Caco-2 (cell line): ENCODE data around the gene C3AR1. TPM values are rescaled to one million over a fixed set of nuclear protein-coding genes. Genes with fewer than 3 reads are reported as not detected.
A peak's percentile ranks its signal among the peaks of the same experiment; 100 is the strongest.

Experiments
- BruUV-seq: library from RNA; stranded (reverse); fragments of 400-500 nt; replicated peaks from 2 replicates; lab custom pipeline; 2021; lab: Mats Ljungman, UMichigan
- CTCF ChIA-PET: fragments of 300-600 bp; sonication (Branson Sonifier 250); formaldehyde crosslinking; loops from one replicate; lab custom pipeline; 2022; ENCODE audit warnings: antibody characterized with exemption; lab: Charles Lee
- POLR2A ChIA-PET: fragments of 300-600 bp; sonication (Branson Sonifier 250); formaldehyde crosslinking; loops from one replicate; lab custom pipeline; 2022; ENCODE audit warnings: antibody characterized with exemption; lab: Charles Lee
- DNase-seq, 2 experiments: peaks; one replicate each; pipeline versions ENCODE4 v3.0.0 to v3.0.0-alpha.2; 2020 to 2022
- H3K27me3 ChIP-seq: replicated peaks from 2 replicates; pipeline ENCODE4 v1.6.0; 2011; ENCODE audit warnings: low read length; ENCODE audit not compliant: control insufficient read depth, insufficient read depth
- H3K36me3 ChIP-seq: 2 replicates; pipeline ENCODE4 v1.5.1; 2011; ENCODE audit warnings: low read length; ENCODE audit not compliant: control insufficient read depth, insufficient read depth
- H3K4me1 ChIP-seq: fragments of 250-450 bp; sonication (Bioruptor Pico); 2 replicates; pipeline ENCODE4 v1.5.1; 2020; ENCODE audit warnings: mild to moderate bottlenecking
- H3K4me3 ChIP-seq: 2 replicates; pipeline ENCODE4 v1.5.1; 2011; ENCODE audit warnings: low read depth, mild to moderate bottlenecking, control low read depth, low read length
- H3K9me3 ChIP-seq: fragments of 250-450 bp; sonication (Bioruptor Pico); 2 replicates; pipeline ENCODE4 v1.5.1; 2020; ENCODE audit warnings: mild to moderate bottlenecking, moderate library complexity
- H3K27ac Mint-ChIP-seq: one replicate; pipeline ENCODE4 v1.8.0; 2022; ENCODE audit warnings: mixed read lengths; ENCODE audit not compliant: unreplicated experiment
- H3K27me3 Mint-ChIP-seq: one replicate; pipeline ENCODE4 v1.8.0; 2022; ENCODE audit warnings: mixed read lengths; ENCODE audit not compliant: insufficient read depth, unreplicated experiment
- H3K36me3 Mint-ChIP-seq: one replicate; pipeline ENCODE4 v1.8.0; 2022; ENCODE audit warnings: mild to moderate bottlenecking, mixed read lengths; ENCODE audit not compliant: insufficient read depth, unreplicated experiment
- H3K4me1 Mint-ChIP-seq: one replicate; pipeline ENCODE4 v1.8.0; 2022; ENCODE audit warnings: low read depth, mixed read lengths; ENCODE audit not compliant: unreplicated experiment
- H3K4me3 Mint-ChIP-seq: one replicate; pipeline ENCODE4 v1.8.0; 2022; ENCODE audit warnings: mild to moderate bottlenecking, moderate library complexity, mixed read lengths; ENCODE audit not compliant: unreplicated experiment
- H3K9me3 Mint-ChIP-seq: one replicate; pipeline ENCODE4 v1.8.0; 2022; ENCODE audit warnings: mixed read lengths; ENCODE audit not compliant: unreplicated experiment
- intact Hi-C: fragments of 100-400 bp; cut with micrococcal nuclease; formaldehyde crosslinking; loops from one replicate; pipeline ENCODE4 v1.10.0; 2022; ENCODE audit not compliant: unreplicated experiment
- total RNA-seq: library from RNA; stranded (reverse); gene quantifications from 2 replicates; pipeline ENCODE4 v1.2.3, GENCODE V29; 2022
- TF ChIP-seq, protein P1 (sequence below), 2 experiments: fragments of 200-600 bp in 1 of 2; IDR thresholded peaks; 1 replicate in 1 of 2; 2 replicates in 1 of 2; pipeline versions ENCODE4 v1.5.1 to v1.8.0; 2011 to 2022; ENCODE audit warnings: antibody characterized with exemption in 1 of 2, control low read depth in 1 of 2, inconsistent platforms in 1 of 2, low read depth in 1 of 2, low read length in 1 of 2, mild to moderate bottlenecking in 1 of 2, moderate library complexity in 1 of 2; ENCODE audit not compliant: insufficient read depth in 1 of 2, severe bottlenecking in 1 of 2, unreplicated experiment in 1 of 2

The C3AR1 gene
- total RNA-seq, 1 experiment from 2014 or later = not detected

DNA sequence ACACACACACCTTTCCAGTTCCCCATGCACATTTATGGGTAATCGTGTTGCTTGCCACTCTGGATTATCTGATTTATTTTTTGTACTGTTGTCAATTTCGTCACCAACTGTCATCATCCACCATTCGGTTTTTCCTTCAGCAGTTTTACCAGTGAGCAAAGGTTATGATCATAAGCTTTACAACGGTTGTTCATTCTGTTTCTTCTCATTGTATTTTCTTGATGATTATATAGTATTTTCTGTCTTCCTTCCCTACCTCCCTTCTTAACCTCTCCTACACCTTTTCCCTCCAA lies 16.6 kb upstream of the C3AR1 start:
- Mint-ChIP-seq H3K4me1 (peaks cover 14% of the 10 kb centered on the region), H3K9me3 (no peaks in the 10 kb centered on the region), H3K36me3 (peaks cover 18% of the 10 kb centered on the region), H3K27ac (peak overlapping the region; percentile 83), H3K4me3 (peak overlapping the region; percentile 88), H3K27me3 (no peaks in the 10 kb centered on the region)
- BruUV-seq = no TSS peak
- peak overlapping the region; percentile 76 for H3K4me3 ChIP-seq
- no peak for DNase-seq
- no peaks in the 10 kb centered on the region for H3K9me3 ChIP-seq
- CTCF ChIA-PET = no interaction called here
- TF ChIP-seq, protein P1, sequence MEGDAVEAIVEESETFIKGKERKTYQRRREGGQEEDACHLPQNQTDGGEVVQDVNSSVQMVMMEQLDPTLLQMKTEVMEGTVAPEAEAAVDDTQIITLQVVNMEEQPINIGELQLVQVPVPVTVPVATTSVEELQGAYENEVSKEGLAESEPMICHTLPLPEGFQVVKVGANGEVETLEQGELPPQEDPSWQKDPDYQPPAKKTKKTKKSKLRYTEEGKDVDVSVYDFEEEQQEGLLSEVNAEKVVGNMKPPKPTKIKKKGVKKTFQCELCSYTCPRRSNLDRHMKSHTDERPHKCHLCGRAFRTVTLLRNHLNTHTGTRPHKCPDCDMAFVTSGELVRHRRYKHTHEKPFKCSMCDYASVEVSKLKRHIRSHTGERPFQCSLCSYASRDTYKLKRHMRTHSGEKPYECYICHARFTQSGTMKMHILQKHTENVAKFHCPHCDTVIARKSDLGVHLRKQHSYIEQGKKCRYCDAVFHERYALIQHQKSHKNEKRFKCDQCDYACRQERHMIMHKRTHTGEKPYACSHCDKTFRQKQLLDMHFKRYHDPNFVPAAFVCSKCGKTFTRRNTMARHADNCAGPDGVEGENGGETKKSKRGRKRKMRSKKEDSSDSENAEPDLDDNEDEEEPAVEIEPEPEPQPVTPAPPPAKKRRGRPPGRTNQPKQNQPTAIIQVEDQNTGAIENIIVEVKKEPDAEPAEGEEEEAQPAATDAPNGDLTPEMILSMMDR (IDR thresholded peaks at IDR 0.05; ENCODE audit: insufficient read depth in 1 of 2, low read depth in 1 of 2, low read length in 1 of 2, severe bottlenecking in 1 of 2, unreplicated experiment in 1 of 2) = no peak
- intact Hi-C loops = loop anchor here (1.0 kb wide), 1 partner anchor 36 kb away; no protein-coding TSS in a partner anchor
- POLR2A ChIA-PET = interaction anchor here (0.6 kb wide), 2 partner anchors 37 to 894 kb away, joined by 3 to 9 read pairs; no protein-coding TSS in a partner anchor
- no peaks in the 10 kb centered on the region for H3K27me3 ChIP-seq
- no peaks in the 10 kb centered on the region for H3K36me3 ChIP-seq
- H3K4me1 ChIP-seq = 0 out of 2 replicates have a peak, but pooled peaks cover 4% of the 10 kb centered on the region

DNA sequence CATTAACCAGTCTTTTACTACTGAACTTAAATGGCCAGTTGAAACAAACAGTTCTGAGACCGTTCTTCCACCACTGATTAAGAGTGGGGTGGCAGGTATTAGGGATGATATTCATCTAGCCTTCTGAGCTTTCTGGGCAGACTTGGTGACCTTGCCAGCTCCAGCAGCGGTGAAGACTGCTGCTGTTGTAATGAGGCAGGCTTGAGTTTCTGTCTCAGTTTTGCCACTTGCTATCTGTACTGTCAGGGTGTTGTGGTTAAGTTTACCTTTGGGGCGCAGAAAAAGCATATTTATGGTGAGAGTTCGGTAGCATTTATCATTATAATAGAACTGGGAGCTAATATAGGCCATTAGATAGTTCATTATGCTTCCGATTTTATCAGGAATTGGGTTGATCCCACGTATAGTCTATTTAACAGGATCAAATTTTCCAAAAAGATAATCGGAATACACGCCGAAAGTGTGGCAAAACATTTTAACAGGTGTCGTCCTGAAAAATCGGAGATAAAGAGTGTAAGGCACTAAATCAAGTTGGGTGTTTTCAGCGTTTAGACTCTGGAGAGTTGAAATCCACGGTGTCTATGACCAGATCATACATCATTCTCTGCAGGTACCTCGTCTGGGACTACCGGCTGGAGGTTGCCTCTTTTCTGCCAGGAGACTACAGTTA lies 15.2 kb upstream of the C3AR1 start:
- Mint-ChIP-seq H3K27me3 (no peaks in the 10 kb centered on the region), H3K4me3 (peak overlapping the region; percentile 88), H3K9me3 (no peaks in the 10 kb centered on the region), H3K4me1 (peaks cover 14% of the 10 kb centered on the region), H3K27ac (peak overlapping the region; percentile 83), H3K36me3 (peaks cover 18% of the 10 kb centered on the region)
- Histone ChIP-seq H3K36me3 (no peaks in the 10 kb centered on the region), H3K9me3 (no peaks in the 10 kb centered on the region), H3K4me1 (0 out of 2 replicates have a peak, but pooled peaks cover 4% of the 10 kb centered on the region), H3K27me3 (no peaks in the 10 kb centered on the region), H3K4me3 (peak overlapping the region; percentile 76)
- TF ChIP-seq, protein P1 (IDR thresholded peaks at IDR 0.05; ENCODE audit: insufficient read depth in 1 of 2, low read depth in 1 of 2, low read length in 1 of 2, severe bottlenecking in 1 of 2, unreplicated experiment in 1 of 2) = no peak
- DNase-seq = peak in 1 of 2 experiments; percentile 33
- BruUV-seq = TSS peak; percentile 89
- POLR2A ChIA-PET = interaction anchor here (0.6 kb wide), 1 partner anchor 376 kb away, joined by 3 read pairs; no protein-coding TSS in a partner anchor
- CTCF ChIA-PET = interaction anchor here (0.6 kb wide), 2 partner anchors 111 to 128 kb away, joined by 4 read pairs; no protein-coding TSS in a partner anchor
- intact Hi-C loops = loop anchor here (1.0 kb wide), 1 partner anchor 55 kb away; no protein-coding TSS in a partner anchor

DNA sequence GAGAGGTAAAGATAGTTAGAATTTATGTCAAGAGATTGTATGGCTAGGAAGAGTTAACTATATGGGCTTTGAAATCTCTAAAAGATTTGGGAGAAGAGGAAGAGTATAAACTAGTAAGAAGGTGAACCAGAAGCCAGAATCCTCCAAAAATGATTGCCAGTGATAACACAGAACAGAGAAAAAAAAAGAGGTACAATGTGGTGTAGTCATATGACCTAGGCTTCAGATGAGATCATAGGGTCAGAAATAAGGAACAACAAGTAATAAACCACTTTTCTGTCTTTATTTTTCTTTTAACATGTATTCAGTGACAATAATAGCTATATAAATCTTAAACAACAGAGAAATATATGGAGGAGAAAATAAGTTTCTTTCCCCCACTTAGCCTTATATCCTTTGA lies 14.0 kb upstream of the C3AR1 start:
- Histone ChIP-seq H3K4me3 (no peak overlapping the region), H3K9me3 (no peaks in the 10 kb centered on the region), H3K36me3 (no peaks in the 10 kb centered on the region), H3K4me1 (0 out of 2 replicates have a peak, but pooled peaks cover 4% of the 10 kb centered on the region), H3K27me3 (no peaks in the 10 kb centered on the region)
- Mint-ChIP-seq H3K4me1 (peaks cover 14% of the 10 kb centered on the region), H3K36me3 (peaks cover 14% of the 10 kb centered on the region), H3K9me3 (no peaks in the 10 kb centered on the region), H3K27ac (no peak overlapping the region), H3K27me3 (no peaks in the 10 kb centered on the region), H3K4me3 (peak overlapping the region; percentile 0)
- TF ChIP-seq, protein P1 (IDR thresholded peaks at IDR 0.05; ENCODE audit: insufficient read depth in 1 of 2, low read depth in 1 of 2, low read length in 1 of 2, severe bottlenecking in 1 of 2, unreplicated experiment in 1 of 2) = no peak
- no peak for DNase-seq
- ChIA-PET CTCF (no interaction called here), POLR2A (no interaction called here)
- BruUV-seq = no TSS peak
- intact Hi-C loops = no loop called here
